ENCODE measurements around the gene DCAF4.
A peak's percentile ranks its signal among the peaks of the same experiment; 100 is the strongest.

The DCAF4 gene

GRCh38 chr14:72965249-72965648 is 39.0 kb downstream of the DCAF4 start:
- peak; percentile 40 for DNase-seq (ENCODE audit: low read depth)
- TF ChIP-seq CTCF (IDR thresholded peaks at IDR 0.05; ENCODE audit: low read length, missing control alignments): no peak

DNA sequence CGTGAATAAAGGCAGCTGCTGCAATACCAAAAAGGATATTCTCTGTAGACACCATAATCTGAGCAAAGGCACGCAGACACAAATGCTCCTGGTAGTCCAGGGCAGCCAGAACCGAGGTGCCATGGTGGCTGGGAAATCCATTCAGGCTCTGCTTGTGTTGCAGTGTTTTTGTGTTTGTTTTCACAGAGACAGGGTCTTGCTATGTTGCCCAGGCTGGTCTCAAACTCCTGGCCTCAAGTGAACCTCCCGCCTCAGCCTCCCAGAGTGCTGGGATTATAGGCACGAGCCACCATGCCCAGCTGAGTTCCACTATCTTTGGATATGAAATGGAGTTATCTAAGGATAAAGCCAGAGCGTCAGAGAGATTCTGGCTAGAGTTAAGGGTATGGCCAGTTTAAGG is 39.8 kb downstream of the DCAF4 start:
- H3K4me3 ChIP-seq (replicated peaks; ENCODE audit: low read depth, low read length): no peak overlapping the region
- TF ChIP-seq CTCF (IDR thresholded peaks at IDR 0.05; ENCODE audit: low read length, missing control alignments): no peak
- no peak for DNase-seq (ENCODE audit: low read depth)

More at GRCh38 chr14:72965249-72965648, 39.0 kb downstream of the DCAF4 start:
- H3K4me3 ChIP-seq (replicated peaks; ENCODE audit: low read depth, low read length): no peak overlapping the region

GRCh38 chr14:72968316-72968715 is 42.1 kb downstream of the DCAF4 start:
- no peak overlapping the region for H3K4me3 ChIP-seq (replicated peaks; ENCODE audit: low read depth, low read length)
- DNase-seq (ENCODE audit: low read depth): no peak
- no peak for TF ChIP-seq CTCF (IDR thresholded peaks at IDR 0.05; ENCODE audit: low read length, missing control alignments)

DNA sequence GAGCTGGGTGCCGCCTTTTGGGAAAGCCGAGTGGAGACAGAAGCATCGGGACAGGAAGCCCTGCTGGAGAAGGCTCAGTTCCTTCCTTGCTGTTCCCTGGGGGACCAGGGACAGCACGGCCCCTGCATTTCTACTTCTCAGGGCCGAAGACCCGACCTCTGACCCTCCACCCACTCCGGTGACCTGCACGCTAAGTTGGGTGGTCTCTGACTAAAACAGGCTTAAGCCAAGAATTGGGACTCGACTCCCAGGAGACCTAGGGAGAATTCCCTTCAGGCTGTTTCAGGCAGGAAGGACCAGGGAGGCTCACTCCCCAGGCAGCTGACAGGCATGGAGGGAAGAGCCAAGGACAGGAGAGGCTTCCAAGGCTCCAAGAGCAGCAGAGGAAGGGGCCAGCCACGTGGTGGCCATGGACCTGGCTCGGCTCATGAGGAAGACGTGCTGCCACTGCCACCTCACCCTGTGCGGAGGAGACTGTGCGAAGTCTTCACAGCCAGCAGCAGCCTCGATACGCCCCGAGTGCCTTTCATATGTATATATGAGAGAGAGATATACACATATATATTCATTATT is 43.9 kb downstream of the DCAF4 start:
- DNase-seq (ENCODE audit: low read depth): no peak
- no peak for TF ChIP-seq CTCF (IDR thresholded peaks at IDR 0.05; ENCODE audit: low read length, missing control alignments)
- H3K4me3 ChIP-seq (replicated peaks; ENCODE audit: low read depth, low read length): no peak overlapping the region

DNA sequence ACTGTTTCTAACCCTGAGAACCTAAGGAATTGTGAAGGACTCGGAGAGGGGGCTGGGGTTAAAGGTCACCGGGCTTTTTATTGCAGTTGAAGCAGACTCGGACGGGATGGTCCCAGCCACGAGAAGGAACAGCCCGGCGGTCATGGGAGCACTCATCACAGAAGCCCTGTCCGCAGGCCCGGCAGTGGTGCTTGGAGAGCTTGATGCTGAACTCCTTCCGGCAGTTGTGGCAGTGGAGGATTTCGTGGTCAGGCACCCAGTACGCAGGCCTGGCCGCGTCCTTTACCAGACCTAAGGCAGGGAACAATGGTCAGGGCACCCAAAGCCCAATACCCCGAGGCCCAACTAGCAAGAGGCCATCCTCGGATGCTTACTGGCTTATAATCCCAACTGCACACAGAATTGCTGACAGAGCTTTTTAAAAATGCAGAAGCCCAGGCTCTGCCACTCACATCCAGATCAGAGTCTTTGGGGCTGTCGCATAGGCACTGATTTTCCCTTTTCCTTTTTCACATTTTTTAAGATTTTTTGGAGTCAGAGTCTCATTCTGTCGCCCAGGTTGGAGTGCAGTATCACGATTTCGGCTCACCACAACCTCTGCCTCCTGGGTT is 44.7 kb downstream of the DCAF4 start:
- H3K4me3 ChIP-seq (replicated peaks; ENCODE audit: low read depth, low read length): no peak overlapping the region
- DNase-seq (ENCODE audit: low read depth): no peak
- no peak for TF ChIP-seq CTCF (IDR thresholded peaks at IDR 0.05; ENCODE audit: low read length, missing control alignments)

- DNase-seq (ENCODE audit: low read depth): no peak
- H3K4me3 ChIP-seq (replicated peaks; ENCODE audit: low read depth, low read length): no peak overlapping the region
- TF ChIP-seq CTCF (IDR thresholded peaks at IDR 0.05; ENCODE audit: low read length, missing control alignments): no peak
Measured at GRCh38 chr14:72974661-72975060, 48.4 kb downstream of the DCAF4 start.

DNA sequence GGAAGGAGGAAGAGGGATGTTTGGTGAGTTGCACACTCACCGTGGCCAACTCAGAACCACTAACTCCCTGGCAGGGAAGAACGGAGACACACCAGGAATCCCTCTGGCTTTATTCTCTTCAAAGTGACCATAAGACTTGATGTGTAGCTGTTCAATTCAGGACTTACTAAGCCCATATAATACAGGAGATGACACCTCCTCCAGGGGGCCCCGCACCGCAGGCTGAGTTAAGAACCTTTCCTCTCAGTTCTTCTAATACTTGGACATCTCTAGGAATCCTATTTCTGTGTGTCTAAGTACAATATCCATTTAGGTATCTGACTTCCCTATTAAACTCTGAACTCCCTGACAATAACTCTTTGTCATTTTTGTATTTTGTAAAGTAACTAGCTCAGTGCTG is 49.5 kb downstream of the DCAF4 start:
- no peak for TF ChIP-seq CTCF (IDR thresholded peaks at IDR 0.05; ENCODE audit: low read length, missing control alignments)
- no peak for DNase-seq (ENCODE audit: low read depth)
- no peak overlapping the region for H3K4me3 ChIP-seq (replicated peaks; ENCODE audit: low read depth, low read length)

All from fibroblast of pulmonary artery (primary cell).